ENCODE results near the gene ETFA. TPM values are rescaled to one million over a fixed set of nuclear protein-coding genes. Genes with fewer than 3 reads are reported as not detected.

The ETFA gene
- total RNA-seq, 4 donors from 2014 or later: 179 to 261 (median 227) TPM

- ATAC-seq (no peak), DNase-seq (no peak)
- in situ Hi-C loops (cut with MboI; ENCODE audit: low sequenced_read_pairs in 4 of 4): no loop called here
- no peak for TF ChIP-seq POLR2A (IDR thresholded peaks at IDR 0.05)
- TF ChIP-seq, protein P1, sequence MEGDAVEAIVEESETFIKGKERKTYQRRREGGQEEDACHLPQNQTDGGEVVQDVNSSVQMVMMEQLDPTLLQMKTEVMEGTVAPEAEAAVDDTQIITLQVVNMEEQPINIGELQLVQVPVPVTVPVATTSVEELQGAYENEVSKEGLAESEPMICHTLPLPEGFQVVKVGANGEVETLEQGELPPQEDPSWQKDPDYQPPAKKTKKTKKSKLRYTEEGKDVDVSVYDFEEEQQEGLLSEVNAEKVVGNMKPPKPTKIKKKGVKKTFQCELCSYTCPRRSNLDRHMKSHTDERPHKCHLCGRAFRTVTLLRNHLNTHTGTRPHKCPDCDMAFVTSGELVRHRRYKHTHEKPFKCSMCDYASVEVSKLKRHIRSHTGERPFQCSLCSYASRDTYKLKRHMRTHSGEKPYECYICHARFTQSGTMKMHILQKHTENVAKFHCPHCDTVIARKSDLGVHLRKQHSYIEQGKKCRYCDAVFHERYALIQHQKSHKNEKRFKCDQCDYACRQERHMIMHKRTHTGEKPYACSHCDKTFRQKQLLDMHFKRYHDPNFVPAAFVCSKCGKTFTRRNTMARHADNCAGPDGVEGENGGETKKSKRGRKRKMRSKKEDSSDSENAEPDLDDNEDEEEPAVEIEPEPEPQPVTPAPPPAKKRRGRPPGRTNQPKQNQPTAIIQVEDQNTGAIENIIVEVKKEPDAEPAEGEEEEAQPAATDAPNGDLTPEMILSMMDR (IDR thresholded peaks at IDR 0.05 in 4 of 5, conservative IDR thresholded peaks at IDR 0.05 in 1 of 5): no peak
- H3K4me1 ChIP-seq: peaks cover 10 to 13% of the 10 kb centered on the region in 2 donors
- peaks cover 0 to 23% of the 10 kb centered on the region in 2 donors for H3K36me3 ChIP-seq
- H3K27ac ChIP-seq: no peak overlapping the region
- H3K4me3 ChIP-seq: no peak overlapping the region
- intact Hi-C loops (cut with DNase I; ENCODE audit: low total_unique reads): no loop called here
- no peaks in the 10 kb centered on the region for H3K27me3 ChIP-seq
- no peaks in the 10 kb centered on the region for H3K9me3 ChIP-seq
Measured at GRCh38 chr15:76215634-76216033, 95.6 kb downstream of the ETFA start.

DNA sequence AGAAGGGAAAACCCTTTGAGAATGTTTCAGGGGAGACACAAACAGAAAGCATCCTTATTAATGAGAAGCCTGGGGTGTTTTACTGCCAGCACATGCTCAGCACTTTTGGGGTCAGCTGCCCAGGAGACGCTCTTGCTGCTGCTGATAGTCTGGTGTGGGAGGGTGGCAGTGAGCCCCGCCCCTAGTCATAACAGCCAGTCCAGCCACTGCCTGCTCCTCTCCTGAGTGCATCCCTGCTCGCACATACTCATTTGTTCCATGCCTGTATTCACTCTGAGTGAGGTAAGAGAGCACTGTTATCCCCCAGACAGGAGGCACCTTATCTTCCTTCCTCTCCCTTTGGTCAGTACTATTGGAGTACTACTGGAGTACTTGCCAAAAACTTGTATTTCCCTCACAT lies 101.3 kb downstream of the ETFA start:
- H3K27me3 ChIP-seq: no peaks in the 10 kb centered on the region
- intact Hi-C loops (cut with DNase I; ENCODE audit: low total_unique reads): no loop called here
- no peak for TF ChIP-seq POLR2A (IDR thresholded peaks at IDR 0.05)
- TF ChIP-seq, protein P1 (IDR thresholded peaks at IDR 0.05 in 4 of 5, conservative IDR thresholded peaks at IDR 0.05 in 1 of 5): no peak
- H3K36me3 ChIP-seq: peaks cover 0 to 23% of the 10 kb centered on the region in 2 donors
- in situ Hi-C loops (cut with MboI; ENCODE audit: low sequenced_read_pairs in 4 of 4): no loop called here
- H3K4me3 ChIP-seq: no peak overlapping the region
- ATAC-seq (no peak), DNase-seq (no peak)
- peaks cover 5% of the 10 kb centered on the region in 2 donors for H3K4me1 ChIP-seq
- no peak overlapping the region for H3K27ac ChIP-seq
- no peaks in the 10 kb centered on the region for H3K9me3 ChIP-seq

DNA sequence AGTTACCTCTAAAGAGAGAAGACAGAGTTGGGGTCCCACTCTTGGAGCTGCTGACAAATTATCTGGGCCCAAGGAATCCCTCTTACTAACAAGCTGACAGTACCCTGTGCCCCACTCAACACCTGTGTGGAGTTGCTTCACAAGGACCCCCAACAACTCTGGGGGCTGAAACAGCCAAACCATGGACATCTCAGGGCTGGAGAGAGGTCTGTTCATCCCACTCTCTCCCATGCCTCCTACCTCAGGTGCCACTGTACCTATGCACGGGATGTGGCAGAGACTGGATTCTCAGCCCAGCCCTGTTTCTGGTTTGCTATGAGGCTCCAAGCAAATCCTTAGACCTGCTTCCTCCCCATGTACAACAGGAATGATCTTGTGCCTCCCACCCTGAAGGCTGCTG lies 101.7 kb downstream of the ETFA start:
- no peak overlapping the region for H3K27ac ChIP-seq
- TF ChIP-seq, protein P1 (IDR thresholded peaks at IDR 0.05 in 4 of 5, conservative IDR thresholded peaks at IDR 0.05 in 1 of 5): no peak
- no peak for TF ChIP-seq POLR2A (IDR thresholded peaks at IDR 0.05)
- intact Hi-C loops (cut with DNase I; ENCODE audit: low total_unique reads): no loop called here
- peaks cover 0 to 23% of the 10 kb centered on the region in 2 donors for H3K36me3 ChIP-seq
- in situ Hi-C loops (cut with MboI; ENCODE audit: low sequenced_read_pairs in 4 of 4): no loop called here
- ATAC-seq (no peak), DNase-seq (no peak)
- no peaks in the 10 kb centered on the region for H3K9me3 ChIP-seq
- no peak overlapping the region for H3K4me3 ChIP-seq
- H3K27me3 ChIP-seq: no peaks in the 10 kb centered on the region
- peaks cover 5% of the 10 kb centered on the region in 2 donors for H3K4me1 ChIP-seq

DNA sequence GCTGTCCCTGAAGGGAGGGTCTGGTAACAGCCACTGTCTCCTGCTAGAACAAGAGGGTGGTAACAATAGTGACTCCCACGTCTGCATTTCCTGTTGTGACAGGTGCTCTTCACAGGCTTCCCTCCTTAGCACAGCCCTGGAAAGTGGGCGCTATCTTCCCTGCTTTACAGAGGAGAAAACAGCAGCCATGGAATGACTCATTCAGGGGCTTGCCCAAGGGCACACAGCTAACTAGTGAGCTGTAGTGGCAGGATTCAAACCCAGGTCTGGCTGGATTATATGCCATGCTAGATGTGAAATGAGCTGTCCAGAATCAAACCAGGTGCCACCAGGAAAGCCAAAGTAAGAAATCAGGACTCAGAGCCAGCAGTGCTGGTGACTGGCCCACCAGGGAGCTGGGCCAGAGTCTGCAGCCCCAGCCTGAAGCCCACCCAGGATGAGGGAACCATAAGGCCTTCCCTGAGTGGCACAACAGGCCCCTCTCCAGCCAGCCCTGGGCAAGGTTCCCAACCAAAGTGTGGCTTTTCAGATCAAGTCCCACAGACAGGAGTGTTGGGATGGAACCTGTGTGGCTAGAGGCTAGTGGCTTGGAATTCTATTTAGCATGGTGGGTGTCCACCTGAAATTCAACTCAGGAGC lies 102.4 kb downstream of the ETFA start:
- H3K4me1 ChIP-seq: peaks cover 0 to 5% of the 10 kb centered on the region in 2 donors
- no peak for TF ChIP-seq POLR2A (IDR thresholded peaks at IDR 0.05)
- TF ChIP-seq, protein P1 (IDR thresholded peaks at IDR 0.05 in 4 of 5, conservative IDR thresholded peaks at IDR 0.05 in 1 of 5): no peak
- no peak overlapping the region for H3K27ac ChIP-seq
- no peaks in the 10 kb centered on the region for H3K27me3 ChIP-seq
- intact Hi-C loops (cut with DNase I; ENCODE audit: low total_unique reads): no loop called here
- in situ Hi-C loops (cut with MboI; ENCODE audit: low sequenced_read_pairs in 4 of 4): no loop called here
- H3K4me3 ChIP-seq: no peak overlapping the region
- DNase-seq (no peak), ATAC-seq (no peak)
- peaks cover 0 to 22% of the 10 kb centered on the region in 2 donors for H3K36me3 ChIP-seq
- H3K9me3 ChIP-seq: no peaks in the 10 kb centered on the region

All from gastrocnemius medialis (tissue), 4 donors.